ENCODE measurements around the gene OBP2A. TPM values are rescaled to one million over a fixed set of nuclear protein-coding genes. Genes with fewer than 3 reads are reported as not detected.

The OBP2A gene
- total RNA-seq, 4 donors from 2014 or later: not detected

GRCh38 chr9:135502168-135502872 is 43.6 kb upstream of the OBP2A start:
- DNase-seq (ENCODE audit: low spot score) (no peak), ATAC-seq (ENCODE audit: low FRiP score) (no peak)
- no peak for TF ChIP-seq CTCF (IDR thresholded peaks at IDR 0.05)

GRCh38 chr9:135502873-135503321 is 43.0 kb upstream of the OBP2A start:
- no peak for TF ChIP-seq CTCF (IDR thresholded peaks at IDR 0.05)
- DNase-seq (ENCODE audit: low spot score) (no peak), ATAC-seq (ENCODE audit: low FRiP score) (no peak)

GRCh38 chr9:135503371-135504261 is 42.3 kb upstream of the OBP2A start:
- DNase-seq (ENCODE audit: low spot score) (no peak), ATAC-seq (ENCODE audit: low FRiP score) (no peak)
- no peak for TF ChIP-seq CTCF (IDR thresholded peaks at IDR 0.05)

- ATAC-seq (ENCODE audit: low FRiP score) (no peak), DNase-seq (ENCODE audit: low spot score) (peak; percentile 47)
- TF ChIP-seq CTCF (IDR thresholded peaks at IDR 0.05): no peak
Observed at GRCh38 chr9:135504262-135505243, 41.4 kb upstream of the OBP2A start.

- no peak for ATAC-seq (ENCODE audit: low FRiP score)
- no peak for TF ChIP-seq CTCF (IDR thresholded peaks at IDR 0.05)
- DNase-seq (ENCODE audit: low spot score): no peak
Observed at GRCh38 chr9:135505406-135506187, 40.3 kb upstream of the OBP2A start.
